Activated CD4-positive, alpha-beta T cell treated with anti-CD3 and anti-CD28 coated beads for 24 hours (primary cell): ENCODE results near the gene ATRN.

Source experiments
- DNase-seq, 2 donors: peaks; one replicate each; pipeline ENCODE4 v3.0.0-alpha.2; 2020; ENCODE audit warnings: low read depth in 2 of 2

Gene ATRN

GRCh38 chr20:3696200-3696599 lies 225.4 kb downstream of the ATRN start:
- no peak for DNase-seq

GRCh38 chr20:3696745-3697587 lies 226.1 kb downstream of the ATRN start:
- DNase-seq: no peak

GRCh38 chr20:3697588-3698305 lies 226.9 kb downstream of the ATRN start:
- DNase-seq: no peak

GRCh38 chr20:3698591-3699001 lies 227.8 kb downstream of the ATRN start:
- no peak for DNase-seq

- DNase-seq: no peak
These were observed 228.2 kb downstream of the ATRN start for GRCh38 chr20:3699037-3699436.
